ENCODE data around the gene MMRN2.

MMRN2 gene

DNA sequence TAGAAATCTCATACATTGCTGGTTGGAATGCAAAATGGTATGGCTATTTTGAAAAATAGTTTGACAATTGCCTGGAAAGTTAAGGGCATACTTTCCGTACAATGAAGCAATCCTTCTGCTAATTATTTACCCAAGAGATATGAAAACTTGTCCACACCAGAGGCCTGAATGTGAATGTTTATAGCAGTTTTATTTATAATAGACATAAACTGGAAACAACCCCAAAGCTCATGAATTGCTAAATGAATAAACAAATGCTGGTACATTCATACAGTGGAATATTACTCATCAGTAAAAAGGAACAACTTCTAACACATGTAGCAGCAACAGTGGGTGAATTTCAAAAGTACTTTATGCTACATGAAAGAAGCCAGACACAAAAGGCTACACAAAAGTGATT, 42.7 kb downstream of the MMRN2 start:
- no peak overlapping the region for H2AK5ac ChIP-seq (ENCODE audit: low read length)
- no peak overlapping the region for H3K4me3 ChIP-seq (ENCODE audit: low read length)
- H2BK15ac ChIP-seq (replicated peaks; ENCODE audit: low read depth), result no peak overlapping the region
- no peaks in the 10 kb centered on the region for H3K27me3 ChIP-seq (ENCODE audit: insufficient read depth, low read length, poor library complexity)
- no peaks in the 10 kb centered on the region for H3K4me1 ChIP-seq (ENCODE audit: control insufficient read depth, low read depth, low read length)
- no peaks in the 10 kb centered on the region for H3K79me2 ChIP-seq (ENCODE audit: control insufficient read depth, insufficient read depth, low read length)
- no peak overlapping the region for H2BK120ac ChIP-seq (ENCODE audit: low read depth, low read length)
- H3K4ac ChIP-seq (ENCODE audit: low read depth, low read length), result no peak overlapping the region
- H3K18ac ChIP-seq (ENCODE audit: low read length), result no peak overlapping the region
- H3K9ac ChIP-seq (ENCODE audit: low read length), result no peak overlapping the region
- no peak overlapping the region for H3K23ac ChIP-seq (ENCODE audit: low read length)
- WGBS (ENCODE audit: extremely low coverage, insufficient coverage, low lambda C conversion rate), result no CpG with 5 or more reads among the region's 1 CpG
- H3K27ac ChIP-seq (ENCODE audit: low read depth, low read length), result no peak overlapping the region
- no peak overlapping the region for H3K4me2 ChIP-seq (ENCODE audit: low read length)
- DNase-seq, result no peak
- no peaks in the 10 kb centered on the region for H3K36me3 ChIP-seq (ENCODE audit: control insufficient read depth, insufficient read depth, low read length)
- H3K56ac ChIP-seq (ENCODE audit: low read length), result no peak overlapping the region
- no peaks in the 10 kb centered on the region for H3K79me1 ChIP-seq (ENCODE audit: low read length)
- H2BK5ac ChIP-seq (ENCODE audit: low read length), result no peak overlapping the region
- no peak overlapping the region for H4K5ac ChIP-seq (ENCODE audit: low read length)
- H4K8ac ChIP-seq (ENCODE audit: low read depth, low read length), result no peak overlapping the region

DNA sequence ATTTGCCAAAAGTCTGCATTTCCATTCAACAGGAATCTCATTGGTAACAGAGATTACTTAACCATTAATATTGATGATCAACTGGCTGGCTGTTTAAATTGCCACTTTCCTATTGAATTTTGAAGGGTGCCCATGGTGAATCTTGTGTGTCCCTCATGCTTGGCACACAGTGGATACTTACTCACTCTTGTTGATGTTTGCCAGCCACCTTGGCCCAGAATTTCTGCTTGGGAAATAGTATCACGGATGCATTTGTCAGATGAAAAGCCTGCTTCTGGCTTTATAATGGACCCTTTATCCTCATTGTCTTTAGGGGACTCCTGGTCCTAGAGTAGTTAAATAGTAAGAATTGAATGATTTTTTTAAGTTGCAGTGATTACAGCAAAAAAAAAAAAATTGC, 52.0 kb downstream of the MMRN2 start:
- Histone ChIP-seq H3K4me2 (ENCODE audit: low read length) (no peak overlapping the region), H4K8ac (ENCODE audit: low read depth, low read length) (no peak overlapping the region), H3K4me3 (ENCODE audit: low read length) (no peak overlapping the region), H2BK15ac (replicated peaks; ENCODE audit: low read depth) (no peak overlapping the region), H3K4me1 (ENCODE audit: control insufficient read depth, low read depth, low read length) (no peaks in the 10 kb centered on the region), H3K27me3 (ENCODE audit: insufficient read depth, low read length, poor library complexity) (no peaks in the 10 kb centered on the region), H2AK5ac (ENCODE audit: low read length) (no peak overlapping the region), H3K56ac (ENCODE audit: low read length) (no peak overlapping the region), H3K36me3 (ENCODE audit: control insufficient read depth, insufficient read depth, low read length) (peaks cover 9% of the 10 kb centered on the region), H2BK5ac (ENCODE audit: low read length) (no peak overlapping the region), H3K18ac (ENCODE audit: low read length) (no peak overlapping the region), H3K9ac (ENCODE audit: low read length) (no peak overlapping the region), H3K27ac (ENCODE audit: low read depth, low read length) (no peak overlapping the region), H3K79me2 (ENCODE audit: control insufficient read depth, insufficient read depth, low read length) (peaks cover 4% of the 10 kb centered on the region), H4K5ac (ENCODE audit: low read length) (no peak overlapping the region), H2BK120ac (ENCODE audit: low read depth, low read length) (no peak overlapping the region), H3K4ac (ENCODE audit: low read depth, low read length) (no peak overlapping the region), H3K23ac (ENCODE audit: low read length) (no peak overlapping the region), H3K79me1 (ENCODE audit: low read length) (peaks cover 11% of the 10 kb centered on the region)
- no CpG with 5 or more reads among the region's 1 CpG for WGBS (ENCODE audit: extremely low coverage, insufficient coverage, low lambda C conversion rate)
- DNase-seq, result no peak

DNA sequence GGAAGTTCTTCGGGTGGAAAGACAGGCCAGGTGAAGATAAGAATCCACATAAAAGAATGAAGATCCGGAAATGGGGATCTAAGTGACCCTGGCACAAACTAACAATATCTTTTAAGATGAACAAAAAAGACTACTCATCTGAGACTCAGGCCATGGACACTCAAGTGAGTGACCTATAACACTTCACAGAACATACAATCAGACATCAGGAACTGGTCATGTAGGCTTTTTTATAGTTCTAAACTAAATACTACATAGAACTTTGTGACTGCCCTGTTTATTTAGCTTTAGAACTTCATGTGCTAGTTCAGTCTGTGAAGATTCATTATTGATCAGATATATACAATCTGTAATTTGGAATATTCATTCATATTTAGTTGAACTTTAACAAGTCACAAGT, 52.8 kb downstream of the MMRN2 start:
- peaks cover 4% of the 10 kb centered on the region for H3K79me2 ChIP-seq (ENCODE audit: control insufficient read depth, insufficient read depth, low read length)
- H3K27me3 ChIP-seq (ENCODE audit: insufficient read depth, low read length, poor library complexity), result no peaks in the 10 kb centered on the region
- no peak overlapping the region for H3K23ac ChIP-seq (ENCODE audit: low read length)
- H2BK15ac ChIP-seq (replicated peaks; ENCODE audit: low read depth), result no peak overlapping the region
- WGBS (ENCODE audit: extremely low coverage, insufficient coverage, low lambda C conversion rate), result no CpG with 5 or more reads among the region's 2 CpGs
- no peak overlapping the region for H4K5ac ChIP-seq (ENCODE audit: low read length)
- no peak overlapping the region for H2AK5ac ChIP-seq (ENCODE audit: low read length)
- no peak overlapping the region for H2BK5ac ChIP-seq (ENCODE audit: low read length)
- H3K79me1 ChIP-seq (ENCODE audit: low read length), result peaks cover 11% of the 10 kb centered on the region
- H3K4me3 ChIP-seq (ENCODE audit: low read length), result no peak overlapping the region
- H3K4me1 ChIP-seq (ENCODE audit: control insufficient read depth, low read depth, low read length), result no peaks in the 10 kb centered on the region
- DNase-seq, result no peak
- no peak overlapping the region for H3K56ac ChIP-seq (ENCODE audit: low read length)
- no peak overlapping the region for H3K4ac ChIP-seq (ENCODE audit: low read depth, low read length)
- no peak overlapping the region for H3K18ac ChIP-seq (ENCODE audit: low read length)
- no peak overlapping the region for H2BK120ac ChIP-seq (ENCODE audit: low read depth, low read length)
- no peak overlapping the region for H3K27ac ChIP-seq (ENCODE audit: low read depth, low read length)
- H3K36me3 ChIP-seq (ENCODE audit: control insufficient read depth, insufficient read depth, low read length), result peaks cover 9% of the 10 kb centered on the region
- no peak overlapping the region for H3K4me2 ChIP-seq (ENCODE audit: low read length)
- H3K9ac ChIP-seq (ENCODE audit: low read length), result no peak overlapping the region
- H4K8ac ChIP-seq (ENCODE audit: low read depth, low read length), result no peak overlapping the region

DNA sequence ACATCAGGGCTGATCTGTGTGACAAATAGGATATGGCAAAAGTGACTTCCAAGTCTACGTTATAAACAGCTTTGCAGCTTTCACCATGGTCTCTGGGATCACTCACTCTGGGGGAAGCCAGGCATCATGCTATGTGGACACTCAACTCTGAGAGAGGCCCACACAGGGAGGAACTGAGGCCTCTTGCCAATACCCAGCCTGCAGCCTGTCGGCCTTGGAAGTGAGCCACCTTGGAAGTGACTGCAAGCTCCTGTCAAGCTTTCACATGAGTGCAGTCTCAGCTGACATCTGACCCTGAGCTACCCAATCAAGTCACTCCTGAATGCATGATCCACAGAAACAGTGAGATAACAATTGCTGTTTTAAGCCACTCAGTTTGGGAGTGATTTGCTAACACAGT, 56.5 kb downstream of the MMRN2 start:
- WGBS (ENCODE audit: extremely low coverage, insufficient coverage, low lambda C conversion rate), result no CpG with 5 or more reads among the region's 2 CpGs
- Histone ChIP-seq H3K4me2 (ENCODE audit: low read length) (no peak overlapping the region), H3K79me1 (ENCODE audit: low read length) (peaks cover 8% of the 10 kb centered on the region), H2BK120ac (ENCODE audit: low read depth, low read length) (no peak overlapping the region), H3K36me3 (ENCODE audit: control insufficient read depth, insufficient read depth, low read length) (peaks cover 9% of the 10 kb centered on the region), H2BK5ac (ENCODE audit: low read length) (no peak overlapping the region), H3K56ac (ENCODE audit: low read length) (no peak overlapping the region), H3K27me3 (ENCODE audit: insufficient read depth, low read length, poor library complexity) (no peaks in the 10 kb centered on the region), H4K5ac (ENCODE audit: low read length) (no peak overlapping the region), H3K23ac (ENCODE audit: low read length) (no peak overlapping the region), H3K18ac (ENCODE audit: low read length) (no peak overlapping the region), H3K27ac (ENCODE audit: low read depth, low read length) (no peak overlapping the region), H3K79me2 (ENCODE audit: control insufficient read depth, insufficient read depth, low read length) (peaks cover 8% of the 10 kb centered on the region), H3K4me3 (ENCODE audit: low read length) (no peak overlapping the region), H3K4me1 (ENCODE audit: control insufficient read depth, low read depth, low read length) (no peaks in the 10 kb centered on the region), H2BK15ac (replicated peaks; ENCODE audit: low read depth) (no peak overlapping the region), H4K8ac (ENCODE audit: low read depth, low read length) (no peak overlapping the region), H3K4ac (ENCODE audit: low read depth, low read length) (no peak overlapping the region), H2AK5ac (ENCODE audit: low read length) (no peak overlapping the region), H3K9ac (ENCODE audit: low read length) (no peak overlapping the region)
- no peak for DNase-seq

DNA sequence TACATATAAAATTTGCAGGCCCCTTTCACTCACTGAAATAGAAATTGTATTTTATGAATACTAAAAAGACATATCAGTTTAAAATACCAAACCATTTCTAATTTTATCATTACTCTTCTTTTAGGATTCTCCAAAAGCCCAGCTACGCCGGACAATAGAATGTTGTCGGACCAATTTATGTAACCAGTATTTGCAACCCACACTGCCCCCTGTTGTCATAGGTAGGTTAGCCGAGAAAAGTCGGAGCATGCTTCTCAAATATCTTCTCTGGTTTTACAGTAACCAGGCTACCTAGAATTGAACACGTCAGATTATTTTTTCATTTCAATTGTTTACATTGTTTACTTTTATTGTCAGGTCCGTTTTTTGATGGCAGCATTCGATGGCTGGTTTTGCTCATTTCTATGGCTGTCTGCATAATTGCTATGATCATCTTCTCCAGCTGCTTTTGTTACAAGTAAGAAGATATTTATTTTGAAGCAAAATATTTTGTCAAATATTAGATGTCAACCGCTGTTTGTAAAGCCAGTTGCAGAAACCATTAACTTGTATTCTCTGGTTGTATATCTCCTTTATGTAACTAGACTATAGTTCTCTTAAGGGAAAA, 57.6 kb downstream of the MMRN2 start:
- Histone ChIP-seq H3K4me3 (ENCODE audit: low read length) (no peak overlapping the region), H3K79me1 (ENCODE audit: low read length) (peaks cover 8% of the 10 kb centered on the region), H3K36me3 (ENCODE audit: control insufficient read depth, insufficient read depth, low read length) (peaks cover 9% of the 10 kb centered on the region), H2BK5ac (ENCODE audit: low read length) (no peak overlapping the region), H3K4me1 (ENCODE audit: control insufficient read depth, low read depth, low read length) (no peaks in the 10 kb centered on the region), H4K5ac (ENCODE audit: low read length) (no peak overlapping the region), H3K27ac (ENCODE audit: low read depth, low read length) (no peak overlapping the region), H3K4ac (ENCODE audit: low read depth, low read length) (no peak overlapping the region), H3K79me2 (ENCODE audit: control insufficient read depth, insufficient read depth, low read length) (peaks cover 8% of the 10 kb centered on the region), H3K56ac (ENCODE audit: low read length) (no peak overlapping the region), H3K18ac (ENCODE audit: low read length) (no peak overlapping the region), H2BK15ac (replicated peaks; ENCODE audit: low read depth) (no peak overlapping the region), H3K4me2 (ENCODE audit: low read length) (no peak overlapping the region), H3K27me3 (ENCODE audit: insufficient read depth, low read length, poor library complexity) (no peaks in the 10 kb centered on the region), H3K9ac (ENCODE audit: low read length) (no peak overlapping the region), H2AK5ac (ENCODE audit: low read length) (no peak overlapping the region), H4K8ac (ENCODE audit: low read depth, low read length) (no peak overlapping the region), H2BK120ac (ENCODE audit: low read depth, low read length) (no peak overlapping the region), H3K23ac (ENCODE audit: low read length) (no peak overlapping the region)
- peak; percentile 72 for DNase-seq
- WGBS (ENCODE audit: extremely low coverage, insufficient coverage, low lambda C conversion rate), result no CpG with 5 or more reads among the region's 9 CpGs

DNA sequence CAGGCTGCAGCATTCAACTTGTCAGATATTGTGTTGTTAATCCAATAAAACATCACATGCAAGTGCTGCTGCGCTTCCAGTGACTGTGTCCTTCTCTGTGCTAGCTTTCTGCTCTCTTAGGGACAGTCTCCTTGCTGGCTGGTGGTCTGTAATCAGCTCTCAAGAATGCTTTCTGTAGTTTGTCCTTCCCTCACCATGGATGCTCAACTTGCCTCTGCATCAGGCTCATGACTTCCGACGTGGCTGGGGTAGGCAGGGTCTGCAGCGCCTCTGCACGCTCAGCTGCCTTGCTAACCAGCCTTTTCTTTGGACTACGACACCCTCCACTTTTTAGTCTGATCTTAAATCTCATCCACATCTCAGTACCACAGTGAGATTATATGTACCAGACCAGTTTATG, 58.3 kb downstream of the MMRN2 start:
- Histone ChIP-seq H3K79me1 (ENCODE audit: low read length) (peaks cover 8% of the 10 kb centered on the region), H3K56ac (ENCODE audit: low read length) (no peak overlapping the region), H3K27me3 (ENCODE audit: insufficient read depth, low read length, poor library complexity) (no peaks in the 10 kb centered on the region), H2AK5ac (ENCODE audit: low read length) (no peak overlapping the region), H3K27ac (ENCODE audit: low read depth, low read length) (no peak overlapping the region), H3K36me3 (ENCODE audit: control insufficient read depth, insufficient read depth, low read length) (peaks cover 9% of the 10 kb centered on the region), H3K4me1 (ENCODE audit: control insufficient read depth, low read depth, low read length) (no peaks in the 10 kb centered on the region), H2BK15ac (replicated peaks; ENCODE audit: low read depth) (no peak overlapping the region), H3K9ac (ENCODE audit: low read length) (no peak overlapping the region), H3K4me2 (ENCODE audit: low read length) (no peak overlapping the region), H3K79me2 (ENCODE audit: control insufficient read depth, insufficient read depth, low read length) (peaks cover 9% of the 10 kb centered on the region), H2BK120ac (ENCODE audit: low read depth, low read length) (no peak overlapping the region), H3K4me3 (ENCODE audit: low read length) (no peak overlapping the region), H3K23ac (ENCODE audit: low read length) (no peak overlapping the region), H4K8ac (ENCODE audit: low read depth, low read length) (no peak overlapping the region), H3K18ac (ENCODE audit: low read length) (no peak overlapping the region), H3K4ac (ENCODE audit: low read depth, low read length) (no peak overlapping the region), H2BK5ac (ENCODE audit: low read length) (no peak overlapping the region), H4K5ac (ENCODE audit: low read length) (no peak overlapping the region)
- no CpG with 5 or more reads among the region's 6 CpGs for WGBS (ENCODE audit: extremely low coverage, insufficient coverage, low lambda C conversion rate)
- DNase-seq, result peak; percentile 63
